ENCODE results near the gene SLC25A39.
"Not testable (repeated sequence)": the region's sequence is repeated elsewhere in the genome, so short reads cannot be mapped to it uniquely, and the experiment has no call there.

DNA sequence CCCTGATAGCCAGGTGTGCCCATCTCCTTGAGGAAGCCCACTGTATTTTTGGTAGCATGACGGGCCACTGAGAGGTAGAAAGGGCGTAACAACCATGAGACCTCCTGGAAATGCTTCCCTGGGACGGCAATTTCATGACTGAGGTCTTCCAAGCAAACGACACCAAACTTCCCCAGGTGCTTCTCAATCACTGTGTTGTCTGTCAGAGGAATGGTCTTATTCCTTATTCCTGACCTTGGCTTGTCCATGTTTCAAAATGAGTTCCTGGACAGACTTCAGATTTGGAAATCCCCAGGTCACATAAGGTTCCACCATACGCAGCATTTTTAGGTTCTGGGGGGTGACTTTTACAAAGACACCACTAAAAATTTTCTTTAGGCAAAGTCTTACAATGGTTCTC is 40.4 kb upstream of the SLC25A39 start:
- TF ChIP-seq, protein P1, sequence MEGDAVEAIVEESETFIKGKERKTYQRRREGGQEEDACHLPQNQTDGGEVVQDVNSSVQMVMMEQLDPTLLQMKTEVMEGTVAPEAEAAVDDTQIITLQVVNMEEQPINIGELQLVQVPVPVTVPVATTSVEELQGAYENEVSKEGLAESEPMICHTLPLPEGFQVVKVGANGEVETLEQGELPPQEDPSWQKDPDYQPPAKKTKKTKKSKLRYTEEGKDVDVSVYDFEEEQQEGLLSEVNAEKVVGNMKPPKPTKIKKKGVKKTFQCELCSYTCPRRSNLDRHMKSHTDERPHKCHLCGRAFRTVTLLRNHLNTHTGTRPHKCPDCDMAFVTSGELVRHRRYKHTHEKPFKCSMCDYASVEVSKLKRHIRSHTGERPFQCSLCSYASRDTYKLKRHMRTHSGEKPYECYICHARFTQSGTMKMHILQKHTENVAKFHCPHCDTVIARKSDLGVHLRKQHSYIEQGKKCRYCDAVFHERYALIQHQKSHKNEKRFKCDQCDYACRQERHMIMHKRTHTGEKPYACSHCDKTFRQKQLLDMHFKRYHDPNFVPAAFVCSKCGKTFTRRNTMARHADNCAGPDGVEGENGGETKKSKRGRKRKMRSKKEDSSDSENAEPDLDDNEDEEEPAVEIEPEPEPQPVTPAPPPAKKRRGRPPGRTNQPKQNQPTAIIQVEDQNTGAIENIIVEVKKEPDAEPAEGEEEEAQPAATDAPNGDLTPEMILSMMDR (IDR thresholded peaks at IDR 0.05) = not testable (repeated sequence)
- not testable (repeated sequence) for TF ChIP-seq POLR2A (IDR thresholded peaks at IDR 0.05)

Measured in heart left ventricle (tissue), 13 donors.